ENCODE measurements around the gene MKRN1.

DNA sequence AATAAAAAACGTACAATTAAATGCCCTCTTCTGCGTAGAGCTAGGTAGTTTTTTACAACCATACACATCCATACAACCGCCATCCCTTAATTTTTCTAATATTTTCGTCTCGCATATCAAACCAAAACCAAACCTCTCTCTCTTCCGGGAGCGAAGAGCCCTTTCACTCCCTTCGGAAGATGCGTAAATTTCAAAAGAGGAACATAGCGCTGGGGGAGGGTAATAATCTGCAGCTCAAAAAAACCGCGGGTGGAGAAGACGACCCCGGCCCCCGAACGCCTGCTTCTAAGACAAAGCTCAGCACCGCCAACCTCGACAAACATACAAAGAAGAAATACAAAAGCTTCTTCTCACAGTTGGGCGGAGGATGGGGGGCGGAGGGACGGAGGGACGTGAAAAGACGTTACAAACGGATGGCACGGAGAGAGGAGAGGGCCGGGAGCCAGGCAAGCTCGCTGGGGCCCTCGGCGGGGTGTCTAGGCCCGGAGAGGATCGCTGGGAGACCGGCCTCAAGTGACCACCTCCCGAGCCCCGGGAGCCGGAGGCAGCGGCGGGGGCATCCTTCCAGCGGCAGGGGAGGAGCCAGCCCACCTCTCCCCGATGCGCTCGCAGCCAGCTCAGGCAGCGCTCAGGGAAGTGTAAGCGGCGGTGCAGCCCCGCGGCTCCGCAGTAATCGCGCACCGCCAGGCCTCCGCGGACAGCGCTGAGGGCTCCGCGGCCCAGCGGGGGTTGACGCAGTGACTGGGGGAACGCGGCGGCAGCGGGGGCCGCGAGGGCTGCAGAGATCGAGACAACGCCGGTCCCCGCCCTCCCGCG is 851 bp downstream of the MKRN1 start:
- TF ChIP-seq, protein P1, sequence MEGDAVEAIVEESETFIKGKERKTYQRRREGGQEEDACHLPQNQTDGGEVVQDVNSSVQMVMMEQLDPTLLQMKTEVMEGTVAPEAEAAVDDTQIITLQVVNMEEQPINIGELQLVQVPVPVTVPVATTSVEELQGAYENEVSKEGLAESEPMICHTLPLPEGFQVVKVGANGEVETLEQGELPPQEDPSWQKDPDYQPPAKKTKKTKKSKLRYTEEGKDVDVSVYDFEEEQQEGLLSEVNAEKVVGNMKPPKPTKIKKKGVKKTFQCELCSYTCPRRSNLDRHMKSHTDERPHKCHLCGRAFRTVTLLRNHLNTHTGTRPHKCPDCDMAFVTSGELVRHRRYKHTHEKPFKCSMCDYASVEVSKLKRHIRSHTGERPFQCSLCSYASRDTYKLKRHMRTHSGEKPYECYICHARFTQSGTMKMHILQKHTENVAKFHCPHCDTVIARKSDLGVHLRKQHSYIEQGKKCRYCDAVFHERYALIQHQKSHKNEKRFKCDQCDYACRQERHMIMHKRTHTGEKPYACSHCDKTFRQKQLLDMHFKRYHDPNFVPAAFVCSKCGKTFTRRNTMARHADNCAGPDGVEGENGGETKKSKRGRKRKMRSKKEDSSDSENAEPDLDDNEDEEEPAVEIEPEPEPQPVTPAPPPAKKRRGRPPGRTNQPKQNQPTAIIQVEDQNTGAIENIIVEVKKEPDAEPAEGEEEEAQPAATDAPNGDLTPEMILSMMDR (IDR thresholded peaks at IDR 0.05), result no peak
- no peak for TF ChIP-seq ZFX (IDR thresholded peaks at IDR 0.05; ENCODE audit: borderline replicate concordance)

All from 22Rv1 (cell line).